Neuron (in vitro differentiated cells): ENCODE results near the gene UCK1.
A peak's percentile ranks its signal among the peaks of the same experiment; 100 is the strongest.

Source experiments
- H2AFZ ChIP-seq: one replicate; pipeline ENCODE4 v1.6.1; 2013; ENCODE audit warnings: low read depth, mild to moderate bottlenecking, inconsistent platforms, low read length, moderate library complexity
- H3K27me3 ChIP-seq: one replicate; pipeline ENCODE4 v1.6.1; 2013; ENCODE audit warnings: low read length; ENCODE audit not compliant: insufficient read depth
- H3K36me3 ChIP-seq: one replicate; pipeline ENCODE4 v1.6.1; 2013; ENCODE audit warnings: low read length; ENCODE audit not compliant: insufficient read depth
- H3K4me1 ChIP-seq: one replicate; pipeline ENCODE4 v1.6.1; 2013; ENCODE audit warnings: low read length; ENCODE audit not compliant: insufficient read depth
- H3K4me3 ChIP-seq: 2 replicates; pipeline ENCODE4 v1.5.1; 2013; ENCODE audit warnings: mild to moderate bottlenecking, low read length, moderate library complexity
- H3K9me3 ChIP-seq: one replicate; pipeline ENCODE4 v1.6.1; 2013; ENCODE audit warnings: low read length

Gene UCK1

GRCh38 chr9:131545003-131545785 lies 14.1 kb upstream of the UCK1 start, which contains the start of gene PRRT1B:
PRRT1B (plus strand) TSS chr9:131545523; CDS start chr9:131545616, 93 bp downstream.
- Histone ChIP-seq H3K4me3 (no peak within 1 kb of the TSS), H3K27me3 (no peaks in the 10 kb centered on the region), H3K9me3 (peaks cover 11% of the 10 kb centered on the region), H3K36me3 (no peaks in the 10 kb centered on the region), H2AFZ (no peak within 1 kb of the TSS), H3K4me1 (no peaks in the 10 kb centered on the region)

GRCh38 chr9:131543141-131543540 lies 12.1 kb upstream of the UCK1 start:
- no peaks in the 10 kb centered on the region for H3K27me3 ChIP-seq
- no peaks in the 10 kb centered on the region for H3K4me1 ChIP-seq
- H3K4me3 ChIP-seq, result no peak overlapping the region
- no peaks in the 10 kb centered on the region for H3K36me3 ChIP-seq
- H3K9me3 ChIP-seq, result peaks cover 11% of the 10 kb centered on the region
- H2AFZ ChIP-seq, result no peak overlapping the region

- Histone ChIP-seq H3K4me3 (no peak overlapping the region), H3K9me3 (peaks cover 6% of the 10 kb centered on the region), H3K36me3 (no peaks in the 10 kb centered on the region), H3K27me3 (no peaks in the 10 kb centered on the region), H3K4me1 (no peaks in the 10 kb centered on the region), H2AFZ (no peak overlapping the region)
Observed at GRCh38 chr9:131539223-131539923, 8.3 kb upstream of the UCK1 start.

- no peaks in the 10 kb centered on the region for H3K36me3 ChIP-seq
- no peaks in the 10 kb centered on the region for H3K9me3 ChIP-seq
- H3K27me3 ChIP-seq, result no peaks in the 10 kb centered on the region
- H3K4me3 ChIP-seq, result no peak overlapping the region
- H2AFZ ChIP-seq, result no peak overlapping the region
- H3K4me1 ChIP-seq, result no peaks in the 10 kb centered on the region
Observed at GRCh38 chr9:131537946-131538345, 6.9 kb upstream of the UCK1 start.

- Histone ChIP-seq H3K4me1 (peaks cover 8% of the 10 kb centered on the region), H3K36me3 (peaks cover 2% of the 10 kb centered on the region), H3K9me3 (no peaks in the 10 kb centered on the region), H3K27me3 (no peaks in the 10 kb centered on the region), H3K4me3 (no peak overlapping the region), H2AFZ (no peak overlapping the region)
Observed at GRCh38 chr9:131534721-131535237, 3.7 kb upstream of the UCK1 start.

- H3K36me3 ChIP-seq, result peaks cover 40% of the 10 kb centered on the region
- H2AFZ ChIP-seq, result peak overlapping the region; percentile 93
- no peaks in the 10 kb centered on the region for H3K27me3 ChIP-seq
- peak overlapping the region; percentile 53 for H3K4me3 ChIP-seq
- H3K4me1 ChIP-seq, result peaks cover 11% of the 10 kb centered on the region
- no peaks in the 10 kb centered on the region for H3K9me3 ChIP-seq
Observed at GRCh38 chr9:131530546-131530919, 530 bp downstream of the UCK1 start.

- Histone ChIP-seq H3K9me3 (no peaks in the 10 kb centered on the region), H3K36me3 (peaks cover 45% of the 10 kb centered on the region), H2AFZ (no peak overlapping the region), H3K27me3 (no peaks in the 10 kb centered on the region), H3K4me1 (peaks cover 11% of the 10 kb centered on the region), H3K4me3 (peak overlapping the region; percentile 53)
Observed at GRCh38 chr9:131529597-131530545, 1.2 kb downstream of the UCK1 start.

- H3K4me1 ChIP-seq, result peaks cover 11% of the 10 kb centered on the region
- peaks cover 52% of the 10 kb centered on the region for H3K36me3 ChIP-seq
- no peaks in the 10 kb centered on the region for H3K9me3 ChIP-seq
- no peak overlapping the region for H2AFZ ChIP-seq
- H3K27me3 ChIP-seq, result no peaks in the 10 kb centered on the region
- no peak overlapping the region for H3K4me3 ChIP-seq
Observed at GRCh38 chr9:131528886-131529505, 2.1 kb downstream of the UCK1 start.

- Histone ChIP-seq H3K4me1 (peaks cover 11% of the 10 kb centered on the region), H3K9me3 (no peaks in the 10 kb centered on the region), H2AFZ (no peak overlapping the region), H3K4me3 (no peak overlapping the region), H3K36me3 (peaks cover 60% of the 10 kb centered on the region), H3K27me3 (no peaks in the 10 kb centered on the region)
Observed at GRCh38 chr9:131528186-131528585, 2.9 kb downstream of the UCK1 start.

- Histone ChIP-seq H3K36me3 (peaks cover 83% of the 10 kb centered on the region), H3K27me3 (no peaks in the 10 kb centered on the region), H3K4me3 (no peak overlapping the region), H3K4me1 (peaks cover 11% of the 10 kb centered on the region), H2AFZ (no peak overlapping the region), H3K9me3 (no peaks in the 10 kb centered on the region)
Observed at GRCh38 chr9:131525643-131526565, 5.2 kb downstream of the UCK1 start.

GRCh38 chr9:131524665-131525315 lies 6.3 kb downstream of the UCK1 start:
- Histone ChIP-seq H3K36me3 (peaks cover 89% of the 10 kb centered on the region), H3K4me3 (no peak overlapping the region), H3K9me3 (no peaks in the 10 kb centered on the region), H3K4me1 (peaks cover 4% of the 10 kb centered on the region), H3K27me3 (no peaks in the 10 kb centered on the region), H2AFZ (no peak overlapping the region)
